ENCODE data around the gene SLC1A5. TPM values are rescaled to one million over a fixed set of nuclear protein-coding genes. Genes with fewer than 3 reads are reported as not detected.
"Not testable (repeated sequence)": the region's sequence is repeated elsewhere in the genome, so short reads cannot be mapped to it uniquely, and the experiment has no call there.

Gene SLC1A5
- total RNA-seq, 1 experiment from 2014 or later, result 284 TPM

DNA sequence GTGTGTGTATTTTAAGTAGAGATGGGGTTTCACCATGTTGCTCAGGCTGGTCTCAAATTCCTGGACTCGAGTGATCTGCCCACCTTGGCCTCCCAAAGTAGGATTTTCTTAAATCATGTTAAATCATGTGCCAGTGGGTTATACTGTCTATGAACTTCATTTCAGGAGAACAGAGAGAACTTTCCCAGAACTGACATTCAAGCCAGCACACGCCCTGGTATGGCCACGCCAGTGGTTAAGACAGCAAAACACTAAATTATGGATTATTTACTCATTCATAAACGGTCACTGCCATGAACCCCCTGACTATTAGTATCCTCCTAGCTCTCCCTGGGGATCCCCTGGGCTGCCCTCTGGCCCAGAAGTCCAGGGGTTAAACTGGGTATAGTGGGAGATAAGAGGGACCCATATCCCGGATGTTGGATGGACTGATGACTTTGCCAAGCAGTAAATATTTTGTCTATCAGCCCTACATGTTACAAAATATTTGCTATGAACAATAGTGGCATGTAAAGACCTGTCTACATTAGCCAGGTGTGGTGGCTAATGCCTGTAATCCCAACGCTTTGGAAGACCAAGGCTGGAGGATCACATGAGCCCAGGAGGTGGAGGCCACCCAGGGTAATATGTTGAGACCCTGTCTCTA lies 26.0 kb downstream of the SLC1A5 start:
- Histone ChIP-seq H2AFZ (ENCODE audit: low read depth, low read length, poor library complexity, severe bottlenecking) (no peak overlapping the region), H3K4me3 (replicated peaks in 1 of 2; ENCODE audit: low read depth in 1 of 2, low read length in 2 of 2) (no peak overlapping the region), H3K9ac (ENCODE audit: low read length) (no peak overlapping the region), H3K9me2 (ENCODE audit: insufficient read depth) (no peaks in the 10 kb centered on the region), H3K9me3 (ENCODE audit: control insufficient read depth in 1 of 2, insufficient read depth in 1 of 2, low read depth in 1 of 2, low read length in 2 of 2) (no peaks in the 10 kb centered on the region), H3K27ac (ENCODE audit: low read depth, low read length) (no peak overlapping the region), H3K4me2 (ENCODE audit: low read length) (no peak overlapping the region), H3K36me3 (ENCODE audit: control insufficient read depth in 1 of 2, insufficient read depth in 2 of 2, low read length in 2 of 2) (no peaks in the 10 kb centered on the region), H3K4me1 (ENCODE audit: control insufficient read depth in 1 of 2, insufficient read depth in 2 of 2, low read length in 2 of 2) (peaks cover 18 to 32% of the 10 kb centered on the region in 2 experiments), H3K27me3 (ENCODE audit: insufficient read depth, low read length) (no peaks in the 10 kb centered on the region), H3K79me2 (ENCODE audit: insufficient read depth, low read length) (no peaks in the 10 kb centered on the region), H4K20me1 (ENCODE audit: insufficient read depth) (no peaks in the 10 kb centered on the region)
- CTCF ChIA-PET, result no interaction called here
- intact Hi-C loops (cut with micrococcal nuclease), result no loop called here
- BruUV-seq (replicated peaks), result no TSS peak
- POLR2A ChIA-PET, result no interaction called here
- DNase-seq (ENCODE audit: low read depth, low spot score) (no peak), ATAC-seq (no peak)
- RAD21 ChIA-PET (ENCODE audit: low non-redundant PET in 1 of 2, low total read pairs in 2 of 2, uncharacterized antibody in 2 of 2, unreplicated experiment in 2 of 2), result no interaction called here
- TF ChIP-seq RAD21 (IDR thresholded peaks at IDR 0.05; ENCODE audit: low read depth), result no peak
- TF ChIP-seq, protein P1, sequence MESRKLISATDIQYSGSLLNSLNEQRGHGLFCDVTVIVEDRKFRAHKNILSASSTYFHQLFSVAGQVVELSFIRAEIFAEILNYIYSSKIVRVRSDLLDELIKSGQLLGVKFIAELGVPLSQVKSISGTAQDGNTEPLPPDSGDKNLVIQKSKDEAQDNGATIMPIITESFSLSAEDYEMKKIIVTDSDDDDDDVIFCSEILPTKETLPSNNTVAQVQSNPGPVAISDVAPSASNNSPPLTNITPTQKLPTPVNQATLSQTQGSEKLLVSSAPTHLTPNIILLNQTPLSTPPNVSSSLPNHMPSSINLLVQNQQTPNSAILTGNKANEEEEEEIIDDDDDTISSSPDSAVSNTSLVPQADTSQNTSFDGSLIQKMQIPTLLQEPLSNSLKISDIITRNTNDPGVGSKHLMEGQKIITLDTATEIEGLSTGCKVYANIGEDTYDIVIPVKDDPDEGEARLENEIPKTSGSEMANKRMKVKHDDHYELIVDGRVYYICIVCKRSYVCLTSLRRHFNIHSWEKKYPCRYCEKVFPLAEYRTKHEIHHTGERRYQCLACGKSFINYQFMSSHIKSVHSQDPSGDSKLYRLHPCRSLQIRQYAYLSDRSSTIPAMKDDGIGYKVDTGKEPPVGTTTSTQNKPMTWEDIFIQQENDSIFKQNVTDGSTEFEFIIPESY (IDR thresholded peaks at IDR 0.05; ENCODE audit: extremely low read depth, insufficient replicate concordance, low read length), result no peak

DNA sequence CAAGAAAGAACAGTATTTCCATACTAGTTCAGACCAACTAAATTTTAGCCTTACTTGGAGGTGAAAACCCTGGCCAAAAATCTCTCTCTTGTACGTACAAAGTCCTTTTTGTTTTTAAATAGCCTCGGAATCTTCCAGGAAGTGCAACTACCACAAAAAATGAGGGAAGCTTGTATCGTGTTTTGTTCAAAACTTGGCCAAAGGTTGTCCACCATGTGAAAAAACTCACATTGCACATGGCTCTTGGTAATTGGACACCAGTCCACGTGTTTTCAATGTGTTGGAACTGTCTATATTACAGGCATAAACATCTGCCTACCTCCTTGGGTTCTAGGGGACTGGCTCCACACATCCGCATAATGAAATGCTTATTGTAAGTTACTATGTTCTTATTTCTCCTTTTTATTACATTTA lies 27.0 kb downstream of the SLC1A5 start:
- Histone ChIP-seq H3K9me3 (ENCODE audit: control insufficient read depth in 1 of 2, insufficient read depth in 1 of 2, low read depth in 1 of 2, low read length in 2 of 2) (no peaks in the 10 kb centered on the region), H3K79me2 (ENCODE audit: insufficient read depth, low read length) (no peaks in the 10 kb centered on the region), H3K4me1 (ENCODE audit: control insufficient read depth in 1 of 2, insufficient read depth in 2 of 2, low read length in 2 of 2) (peaks cover 18 to 28% of the 10 kb centered on the region in 2 experiments), H3K36me3 (ENCODE audit: control insufficient read depth in 1 of 2, insufficient read depth in 2 of 2, low read length in 2 of 2) (peaks cover 0 to 2% of the 10 kb centered on the region in 2 experiments; a peak in 1 of 4 replicates), H3K9ac (ENCODE audit: low read length) (no peak overlapping the region), H4K20me1 (ENCODE audit: insufficient read depth) (no peaks in the 10 kb centered on the region), H3K4me2 (ENCODE audit: low read length) (peak overlapping the region; percentile 50), H3K9me2 (ENCODE audit: insufficient read depth) (no peaks in the 10 kb centered on the region), H3K27me3 (ENCODE audit: insufficient read depth, low read length) (no peaks in the 10 kb centered on the region), H3K4me3 (replicated peaks in 1 of 2; ENCODE audit: low read depth in 1 of 2, low read length in 2 of 2) (no peak overlapping the region), H3K27ac (ENCODE audit: low read depth, low read length) (no peak overlapping the region), H2AFZ (ENCODE audit: low read depth, low read length, poor library complexity, severe bottlenecking) (no peak overlapping the region)
- ChIA-PET POLR2A (no interaction called here), RAD21 (ENCODE audit: low non-redundant PET in 1 of 2, low total read pairs in 2 of 2, uncharacterized antibody in 2 of 2, unreplicated experiment in 2 of 2) (no interaction called here), CTCF (interaction anchor here (1.3 kb wide), 1 partner anchor 79 kb away, joined by 3 read pairs; no protein-coding TSS in a partner anchor)
- ATAC-seq (no peak), DNase-seq (ENCODE audit: low read depth, low spot score) (no peak)
- TF ChIP-seq RAD21 (IDR thresholded peaks at IDR 0.05; ENCODE audit: low read depth) (no peak), ZNF274 (IDR thresholded peaks at IDR 0.05; ENCODE audit: low read depth, low read length) (no peak)
- TF ChIP-seq, protein P2, sequence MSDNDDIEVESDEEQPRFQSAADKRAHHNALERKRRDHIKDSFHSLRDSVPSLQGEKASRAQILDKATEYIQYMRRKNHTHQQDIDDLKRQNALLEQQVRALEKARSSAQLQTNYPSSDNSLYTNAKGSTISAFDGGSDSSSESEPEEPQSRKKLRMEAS (IDR thresholded peaks at IDR 0.05), result no peak; the same call in 1 of the 2 replicates
- BruUV-seq (replicated peaks), result no TSS peak
- intact Hi-C loops (cut with micrococcal nuclease), result no loop called here

DNA sequence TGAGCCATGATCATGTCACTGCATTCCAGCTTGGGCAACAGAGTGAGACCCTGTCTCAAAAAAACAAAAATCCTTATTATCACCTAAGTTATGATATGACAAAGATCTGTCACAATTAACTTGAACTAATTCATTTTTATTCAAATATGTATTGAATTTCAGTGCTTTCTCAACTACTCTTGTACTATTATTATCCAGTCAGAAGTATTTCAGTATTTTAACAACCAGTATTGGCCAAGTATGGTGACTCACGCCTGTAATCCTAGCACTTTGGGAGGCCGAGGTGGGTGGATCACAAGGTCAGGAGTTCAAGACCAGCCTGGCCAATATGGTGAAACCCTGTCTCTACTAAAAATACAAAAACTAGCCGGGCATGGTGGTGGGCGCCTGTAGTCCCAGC lies 27.5 kb downstream of the SLC1A5 start:
- ATAC-seq; H3K9me2 ChIP-seq (ENCODE audit: insufficient read depth); H3K9ac ChIP-seq (ENCODE audit: low read length); RAD21 ChIA-PET (ENCODE audit: low non-redundant PET in 1 of 2, low total read pairs in 2 of 2, uncharacterized antibody in 2 of 2, unreplicated experiment in 2 of 2); H3K4me3 ChIP-seq (replicated peaks in 1 of 2; ENCODE audit: low read depth in 1 of 2, low read length in 2 of 2); H3K79me2 ChIP-seq (ENCODE audit: insufficient read depth, low read length); H3K9me3 ChIP-seq (ENCODE audit: control insufficient read depth in 1 of 2, insufficient read depth in 1 of 2, low read depth in 1 of 2, low read length in 2 of 2); H2AFZ ChIP-seq (ENCODE audit: low read depth, low read length, poor library complexity, severe bottlenecking); DNase-seq (ENCODE audit: low read depth, low spot score); intact Hi-C loops (cut with micrococcal nuclease); H3K27ac ChIP-seq (ENCODE audit: low read depth, low read length); H3K27me3 ChIP-seq (ENCODE audit: insufficient read depth, low read length); POLR2A ChIA-PET; BruUV-seq (replicated peaks); H3K36me3 ChIP-seq (ENCODE audit: control insufficient read depth in 1 of 2, insufficient read depth in 2 of 2, low read length in 2 of 2); H4K20me1 ChIP-seq (ENCODE audit: insufficient read depth): not testable (repeated sequence)
- CTCF ChIA-PET, result interaction anchor here (1.3 kb wide), 1 partner anchor 80 kb away, joined by 3 read pairs; no protein-coding TSS in a partner anchor
- Histone ChIP-seq H3K4me1 (ENCODE audit: control insufficient read depth in 1 of 2, insufficient read depth in 2 of 2, low read length in 2 of 2) (peaks cover 18 to 28% of the 10 kb centered on the region in 2 experiments), H3K4me2 (ENCODE audit: low read length) (peak overlapping the region; percentile 50)

Measured in HCT116 (cell line).